Uterus (tissue), 2 donors: ENCODE data around the gene NAV3.

ENCODE experiments used
- POLR2A ChIP-seq, 2 donors: fragments of 450-650 bp; IDR thresholded peaks; one replicate each; pipeline ENCODE4 v1.6.1; 2016; ENCODE audit warnings: antibody characterized with exemption in 2 of 2, mild to moderate bottlenecking in 1 of 2, moderate library complexity in 1 of 2
- TF ChIP-seq, protein P1 (sequence below), 4 experiments: fragments of 200-600 bp in 2 of 4; fragments of 450-650 bp in 2 of 4; sonication (generic) in 2 of 4; IDR thresholded peaks; one replicate each; pipeline ENCODE4 v1.5.1; 2016 to 2019; ENCODE audit warnings: antibody characterized with exemption in 4 of 4, mild to moderate bottlenecking in 2 of 4, moderate library complexity in 1 of 4

- TF ChIP-seq, protein P1, sequence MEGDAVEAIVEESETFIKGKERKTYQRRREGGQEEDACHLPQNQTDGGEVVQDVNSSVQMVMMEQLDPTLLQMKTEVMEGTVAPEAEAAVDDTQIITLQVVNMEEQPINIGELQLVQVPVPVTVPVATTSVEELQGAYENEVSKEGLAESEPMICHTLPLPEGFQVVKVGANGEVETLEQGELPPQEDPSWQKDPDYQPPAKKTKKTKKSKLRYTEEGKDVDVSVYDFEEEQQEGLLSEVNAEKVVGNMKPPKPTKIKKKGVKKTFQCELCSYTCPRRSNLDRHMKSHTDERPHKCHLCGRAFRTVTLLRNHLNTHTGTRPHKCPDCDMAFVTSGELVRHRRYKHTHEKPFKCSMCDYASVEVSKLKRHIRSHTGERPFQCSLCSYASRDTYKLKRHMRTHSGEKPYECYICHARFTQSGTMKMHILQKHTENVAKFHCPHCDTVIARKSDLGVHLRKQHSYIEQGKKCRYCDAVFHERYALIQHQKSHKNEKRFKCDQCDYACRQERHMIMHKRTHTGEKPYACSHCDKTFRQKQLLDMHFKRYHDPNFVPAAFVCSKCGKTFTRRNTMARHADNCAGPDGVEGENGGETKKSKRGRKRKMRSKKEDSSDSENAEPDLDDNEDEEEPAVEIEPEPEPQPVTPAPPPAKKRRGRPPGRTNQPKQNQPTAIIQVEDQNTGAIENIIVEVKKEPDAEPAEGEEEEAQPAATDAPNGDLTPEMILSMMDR (IDR thresholded peaks at IDR 0.05), result no peak
- TF ChIP-seq POLR2A (IDR thresholded peaks at IDR 0.05), result no peak
These were observed 8.9 kb upstream of the NAV3 start for GRCh38 chr12:77821699-77822203.
